ENCODE measurements around the gene ROGDI. TPM values are rescaled to one million over a fixed set of nuclear protein-coding genes. Genes with fewer than 3 reads are reported as not detected.

The ROGDI gene
- total RNA-seq, 1 donor from 2014 or later = 27.0 TPM

DNA sequence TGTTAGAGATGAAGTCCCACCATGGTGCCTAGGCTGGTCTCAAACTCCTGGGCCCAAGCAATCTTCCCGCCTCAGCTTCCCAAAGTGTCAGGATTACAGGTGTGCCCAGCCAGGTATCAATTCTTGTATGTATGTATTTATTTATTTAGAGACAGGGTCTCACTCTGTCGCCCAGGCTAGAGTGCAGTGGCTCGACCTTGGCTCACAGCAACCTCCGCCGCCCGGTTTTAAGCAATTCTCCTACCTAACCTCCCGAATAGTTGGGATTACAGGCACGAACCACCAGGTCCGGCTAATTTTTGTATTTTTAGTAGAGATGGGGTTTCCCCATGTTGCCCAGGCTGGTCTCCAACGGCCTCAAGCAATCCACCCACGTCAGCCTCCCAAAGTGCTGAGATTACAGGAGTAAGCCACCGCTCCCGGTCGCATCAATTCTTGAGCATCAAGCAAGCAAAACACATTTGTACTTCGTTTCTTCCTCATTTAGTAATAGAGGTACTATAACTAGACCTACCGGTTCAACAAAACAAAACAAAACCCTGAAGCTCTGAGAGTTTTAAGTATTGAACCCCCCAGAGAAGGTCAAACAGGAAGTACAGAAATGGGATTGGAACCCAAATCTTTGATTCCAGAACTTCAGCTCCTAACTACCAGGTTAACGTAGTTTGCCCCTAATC, 34.4 kb downstream of the ROGDI start:
- DNase-seq (ENCODE audit: low spot score) = no peak

DNA sequence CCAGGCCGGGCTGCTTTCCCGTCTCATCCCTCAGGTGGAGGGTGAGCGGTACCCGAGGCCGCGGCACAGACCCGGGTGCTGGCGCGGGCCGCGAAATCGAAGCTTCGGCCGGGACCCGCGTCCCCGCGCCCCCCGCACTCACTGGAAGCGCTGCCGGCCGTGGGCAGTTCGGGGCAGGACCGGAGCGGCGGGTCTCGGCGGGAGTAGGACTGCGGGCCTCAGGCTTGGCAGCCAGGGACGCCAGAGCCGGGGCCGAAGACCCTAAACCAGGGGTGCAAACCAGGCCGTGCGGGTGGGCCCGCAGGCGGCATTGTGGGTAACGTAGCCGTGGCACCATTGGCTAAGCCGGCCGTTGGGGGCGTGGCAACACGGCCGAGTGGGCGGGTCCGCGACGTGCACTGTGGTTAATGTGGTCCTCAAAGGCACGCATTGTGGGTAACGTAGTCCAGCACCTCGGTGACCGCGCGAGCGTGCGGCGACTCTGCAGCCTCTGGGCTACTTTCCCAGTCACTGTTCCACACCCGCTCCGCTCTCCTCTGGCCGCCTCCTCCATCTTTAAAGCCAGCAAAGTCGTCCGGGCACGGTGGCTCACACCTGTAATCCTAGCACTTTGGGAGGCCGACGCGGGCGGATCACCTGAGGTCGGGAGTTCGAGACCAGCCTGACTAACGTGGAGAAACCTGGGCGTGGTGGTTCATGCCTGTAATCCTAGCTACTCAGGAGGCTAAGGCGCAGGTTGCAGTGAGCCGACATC, 35.4 kb downstream of the ROGDI start, which contains the start of gene ZNF500:
Gene ZNF500, minus strand, starts transcription at position 288 of the 754 bp plus-strand sequence. CDS start 1,184 bp downstream, outside the sequence.
- peak; percentile 97 for DNase-seq (ENCODE audit: low spot score)

DNA sequence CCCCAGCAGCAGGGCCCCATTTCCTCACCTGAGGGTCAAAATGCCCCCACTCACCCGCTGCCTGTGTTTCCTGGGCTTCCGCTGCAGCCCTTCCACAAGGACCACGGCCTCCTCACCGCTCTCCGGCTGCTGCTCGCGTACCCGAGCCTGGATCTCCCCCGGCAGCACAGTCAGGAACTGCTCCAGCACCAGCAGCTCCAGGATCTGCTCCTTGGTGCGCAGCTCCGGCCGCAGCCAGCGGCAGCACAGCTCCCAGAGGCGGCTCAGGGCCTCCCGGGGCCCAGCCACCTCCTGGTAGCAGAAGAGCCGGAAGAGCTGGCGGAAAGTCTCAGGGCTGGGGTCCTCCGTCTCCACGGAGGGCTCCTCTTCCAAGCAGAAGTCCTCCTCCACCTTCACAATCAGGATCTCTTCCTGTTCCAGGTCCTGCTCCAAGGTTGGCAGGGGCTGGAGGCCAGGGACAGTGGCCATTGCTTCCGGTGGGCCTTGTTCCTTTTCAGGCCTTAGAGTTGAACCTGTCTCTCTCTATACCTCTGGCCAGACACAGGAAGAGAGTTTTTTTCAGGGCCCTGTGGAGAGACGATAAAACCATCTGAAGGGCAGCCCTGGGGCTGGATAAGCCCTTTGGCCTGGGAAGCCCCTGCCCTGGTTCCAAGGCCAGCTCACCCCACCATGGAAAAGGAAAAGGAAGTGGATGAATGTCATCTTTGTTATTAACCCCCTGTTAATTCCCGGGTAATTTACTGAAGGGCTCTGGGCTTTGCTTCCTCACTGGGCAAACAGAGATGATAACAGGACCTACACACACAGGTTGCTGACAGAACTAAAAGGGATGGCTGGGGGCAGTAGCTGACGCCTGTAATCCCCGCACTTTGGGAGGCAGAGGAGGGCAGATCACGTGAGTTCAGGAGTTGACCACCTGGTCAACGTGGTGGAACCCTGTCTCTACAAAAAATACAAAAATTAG, 36.6 kb downstream of the ROGDI start:
- no peak for DNase-seq (ENCODE audit: low spot score)

DNA sequence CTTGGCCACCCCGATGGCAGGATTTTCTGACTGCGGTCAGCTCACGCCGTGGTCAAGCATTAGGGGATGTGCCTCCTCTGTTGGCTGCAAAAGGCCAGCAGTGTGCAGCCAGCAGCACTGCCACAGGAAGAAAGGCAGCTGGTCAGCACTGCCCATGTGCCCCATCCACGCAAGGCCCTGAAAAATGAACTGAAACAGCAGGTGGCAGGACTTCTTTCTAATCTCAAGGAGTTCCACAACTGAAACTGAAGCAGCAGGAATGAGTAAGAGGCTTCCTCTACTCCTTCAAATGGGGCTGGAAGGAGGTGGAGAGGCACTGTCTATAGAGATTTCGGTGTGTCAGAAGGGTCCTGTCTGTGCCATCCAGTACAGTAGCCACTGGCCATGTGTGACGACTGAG, 38.6 kb downstream of the ROGDI start:
- no peak for DNase-seq (ENCODE audit: low spot score)

DNA sequence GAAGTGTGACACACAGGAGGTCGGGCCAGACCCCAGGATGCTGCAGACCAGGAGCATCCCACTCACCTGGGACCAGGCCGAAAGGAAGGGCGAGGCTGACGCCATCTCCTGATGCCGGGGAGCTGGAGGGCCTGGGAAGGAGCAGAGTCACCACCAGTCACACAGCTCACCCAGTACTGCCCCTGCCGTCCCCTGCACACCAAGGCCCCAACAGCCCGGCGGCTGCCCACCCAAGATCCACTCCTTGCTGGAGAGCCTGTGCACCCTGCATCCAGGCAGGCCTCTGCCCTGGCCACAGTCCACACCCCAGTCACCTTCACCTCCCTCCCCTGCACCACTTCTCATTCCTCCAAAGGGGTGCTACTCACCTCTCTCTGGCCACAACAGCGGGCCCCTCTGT, 40.2 kb downstream of the ROGDI start:
- DNase-seq (ENCODE audit: low spot score) = no peak

DNA sequence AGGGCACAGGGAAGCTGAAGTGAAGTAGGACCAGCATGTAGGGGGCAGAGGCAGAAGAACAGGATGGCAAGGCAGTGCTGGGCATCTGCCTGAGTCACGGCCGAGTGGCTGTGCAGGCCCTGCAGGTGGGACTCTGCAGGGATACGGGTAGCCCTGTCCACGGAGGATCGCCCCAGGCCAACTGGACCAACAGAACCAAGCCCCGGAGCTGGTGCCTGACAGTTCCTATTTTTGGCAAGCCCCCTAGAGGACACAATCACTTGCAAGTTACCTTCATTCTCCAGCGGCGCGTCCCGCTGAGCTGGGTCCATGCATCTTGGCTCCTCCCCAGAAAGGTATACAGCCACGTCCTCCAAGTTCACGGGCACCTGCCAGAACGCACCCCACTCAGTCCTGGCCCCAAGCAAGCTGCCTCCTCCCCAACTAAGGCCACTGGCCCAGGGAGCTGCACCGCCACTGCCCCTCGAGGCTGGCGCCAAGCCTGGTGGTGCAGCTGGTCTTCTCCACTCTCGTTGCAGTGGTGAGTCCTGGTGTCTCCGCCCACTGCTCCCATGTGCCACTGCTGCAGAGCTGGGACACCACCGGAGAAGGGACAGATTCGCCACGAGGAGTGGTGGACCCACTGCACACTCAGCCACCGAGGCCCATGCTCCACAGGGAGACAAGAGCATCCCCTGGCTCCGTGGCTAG, 42.1 kb downstream of the ROGDI start:
- DNase-seq (ENCODE audit: low spot score) = no peak

DNA sequence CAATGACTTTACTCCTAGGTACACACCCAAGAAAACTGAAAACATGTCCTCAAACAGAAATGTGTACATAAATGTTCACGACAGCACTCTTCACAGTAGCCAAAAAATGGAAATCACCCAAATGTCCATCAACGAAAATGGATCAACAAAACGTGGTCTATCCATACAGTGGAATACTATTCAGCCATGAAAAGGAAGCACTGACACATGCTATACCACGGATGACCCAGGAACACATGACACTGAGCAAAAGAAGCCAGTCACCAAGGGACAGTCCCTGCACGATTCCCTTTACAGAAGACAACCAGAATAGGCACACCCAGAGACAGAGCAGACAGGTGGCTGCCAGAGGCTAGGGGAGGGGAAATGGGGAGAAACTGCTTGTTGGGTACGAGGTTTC, 46.7 kb downstream of the ROGDI start:
- DNase-seq (ENCODE audit: low spot score) = no peak

DNA sequence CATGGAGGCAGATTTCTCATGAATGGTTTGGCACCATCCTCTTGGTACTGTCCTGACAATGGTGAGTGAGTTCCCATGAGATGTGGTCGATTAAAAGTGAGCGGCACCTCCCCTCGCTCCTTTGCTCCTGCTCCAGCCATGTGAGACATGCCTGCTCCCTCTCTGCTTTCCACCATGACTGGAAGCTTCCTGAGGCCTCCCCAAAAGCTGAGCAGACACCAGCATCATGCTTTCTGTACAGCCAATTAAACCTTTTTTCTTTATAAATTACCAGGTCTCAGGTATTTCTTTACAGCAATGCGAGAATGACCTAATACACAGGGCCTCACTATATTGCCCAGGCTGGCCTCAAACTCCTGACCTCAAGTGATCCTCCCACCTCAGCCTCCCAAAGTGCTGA, 47.6 kb downstream of the ROGDI start:
- DNase-seq (ENCODE audit: low spot score) = no peak

DNA sequence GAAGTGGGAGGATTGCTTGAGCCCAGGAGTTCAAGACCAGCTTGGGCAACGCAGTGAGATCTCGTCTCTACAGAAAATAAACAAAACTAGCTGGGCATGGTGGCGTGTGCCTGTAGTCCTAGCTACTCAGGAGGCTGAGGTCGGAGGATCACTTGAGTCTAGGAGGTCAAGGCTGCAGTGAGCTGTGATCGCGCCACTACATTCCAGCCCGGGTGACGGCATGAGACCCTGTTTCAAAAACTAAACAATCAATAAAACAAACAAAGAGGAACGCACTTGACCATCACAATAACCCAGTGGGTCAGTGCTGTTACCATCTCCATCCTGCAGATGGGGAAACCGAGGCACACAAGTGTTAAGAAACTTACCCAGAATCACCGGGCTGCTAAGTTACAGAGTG, 49.2 kb downstream of the ROGDI start:
- DNase-seq (ENCODE audit: low spot score) = no peak

DNA sequence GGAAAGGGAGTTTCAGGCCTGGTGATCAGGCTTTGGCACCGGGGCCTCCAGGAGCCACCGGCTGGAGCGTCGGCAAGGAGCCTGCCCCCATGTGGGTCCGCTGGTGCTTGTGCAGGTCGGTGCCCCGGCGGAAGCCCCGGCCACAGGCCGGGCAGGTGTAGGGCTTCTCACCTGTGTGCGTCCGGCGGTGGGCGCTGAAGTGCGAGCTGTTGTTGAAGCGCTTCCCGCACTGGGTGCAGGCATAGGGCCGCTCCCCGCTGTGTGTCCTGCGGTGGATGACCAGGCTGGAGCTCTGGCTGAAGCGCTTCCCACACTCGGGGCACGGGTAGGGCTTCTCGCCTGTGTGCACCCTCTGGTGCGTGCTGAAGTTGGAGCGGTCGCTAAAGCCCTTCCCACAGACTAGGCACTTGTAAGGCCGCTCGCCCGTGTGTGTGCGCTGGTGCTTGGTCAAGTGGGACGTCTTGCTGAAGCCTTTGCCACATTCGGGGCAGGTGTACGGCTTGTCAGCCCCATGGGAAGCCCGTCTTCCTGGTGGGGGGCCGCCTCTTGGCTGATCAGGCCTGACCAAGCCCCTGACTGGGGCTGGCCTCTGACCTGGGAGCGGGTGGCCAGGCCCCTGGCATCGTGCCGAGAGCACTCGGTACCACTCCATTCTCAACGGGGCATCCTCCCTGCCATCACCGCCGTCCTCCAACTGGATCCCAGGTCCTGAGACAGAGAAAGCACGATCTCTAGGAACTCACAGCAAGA, 49.9 kb downstream of the ROGDI start:
- no peak for DNase-seq (ENCODE audit: low spot score)

DNA sequence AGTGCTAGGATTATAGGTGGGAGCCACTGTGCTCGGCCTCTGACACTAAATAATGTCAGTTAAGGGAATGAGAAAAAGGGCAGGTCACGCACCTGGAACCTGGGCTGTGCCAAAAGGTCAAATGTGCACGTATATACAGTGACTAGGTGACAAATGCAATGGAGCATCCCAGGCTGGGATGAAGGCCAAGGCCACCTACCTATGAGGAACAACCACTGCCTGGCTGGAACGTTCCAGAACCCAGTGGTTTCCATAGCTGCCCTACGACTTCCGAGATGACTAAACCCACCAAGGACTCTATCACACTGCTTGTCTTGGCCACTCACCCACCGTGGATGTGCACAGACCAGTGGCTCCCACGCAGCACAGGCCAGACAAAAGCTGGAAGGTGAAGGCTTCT, 51.5 kb downstream of the ROGDI start:
- DNase-seq (ENCODE audit: low spot score) = no peak

DNA sequence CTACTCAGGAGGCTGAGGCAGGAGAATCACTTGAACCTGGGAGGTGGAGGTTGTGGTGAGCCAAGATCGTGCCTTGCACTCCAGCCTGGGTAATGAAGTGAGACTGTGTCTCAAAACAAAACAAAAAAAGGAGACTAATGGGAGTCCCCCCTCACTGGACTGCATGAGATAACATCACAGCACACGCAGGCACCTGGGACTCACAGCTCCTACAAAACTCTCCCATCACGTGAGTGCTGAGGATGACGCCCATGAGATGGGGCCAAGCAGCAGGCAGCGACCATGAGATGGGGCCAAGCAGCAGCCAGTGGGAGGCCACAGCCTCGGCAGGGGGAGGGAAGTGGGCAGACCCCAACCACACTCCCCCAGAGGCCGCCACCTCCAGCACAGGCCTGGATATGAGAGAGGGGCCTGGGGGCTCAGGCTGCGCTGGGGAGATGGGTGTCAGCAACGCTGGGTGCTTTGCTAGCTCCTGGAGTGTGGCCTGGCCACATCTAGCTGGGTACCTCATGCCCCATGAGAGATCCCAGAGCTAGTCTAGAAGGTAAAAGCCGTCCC, 52.7 kb downstream of the ROGDI start:
- DNase-seq (ENCODE audit: low spot score) = no peak

DNA sequence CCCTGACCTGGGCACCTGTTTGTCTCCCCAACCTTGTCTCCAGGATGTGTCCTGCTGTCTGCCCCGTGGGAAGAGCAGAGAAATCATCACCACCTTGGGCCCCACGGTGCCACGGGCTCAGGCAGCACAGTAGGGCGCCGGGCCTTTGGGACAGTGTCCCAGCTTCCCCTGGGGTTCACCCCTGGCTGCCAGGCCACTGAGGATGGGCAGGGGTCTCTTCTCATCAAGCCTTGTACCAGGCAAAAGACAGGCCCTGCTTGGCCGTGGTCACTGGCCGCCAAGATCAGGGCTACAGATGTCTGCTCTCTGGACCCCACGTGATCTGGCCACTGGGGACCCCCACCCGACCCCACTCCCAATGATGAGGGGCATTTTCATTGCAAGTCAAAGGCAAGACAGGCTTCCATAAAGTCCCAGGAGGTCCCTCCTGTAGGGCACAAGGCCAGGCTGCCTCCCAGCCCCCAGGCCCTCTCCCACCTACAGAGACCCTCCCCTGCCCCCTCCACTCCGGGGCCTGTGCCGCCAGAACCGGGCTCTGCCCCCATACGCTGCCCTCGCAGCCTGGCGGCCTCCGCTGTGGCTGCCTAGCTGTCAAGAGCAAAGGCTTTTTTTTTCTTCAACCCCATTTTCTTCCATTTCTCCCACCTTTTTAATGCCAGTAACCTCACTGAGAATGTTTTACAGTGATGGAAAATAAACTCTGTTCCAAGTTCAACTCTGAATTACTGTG, 53.6 kb downstream of the ROGDI start:
- DNase-seq (ENCODE audit: low spot score) = no peak

DNA sequence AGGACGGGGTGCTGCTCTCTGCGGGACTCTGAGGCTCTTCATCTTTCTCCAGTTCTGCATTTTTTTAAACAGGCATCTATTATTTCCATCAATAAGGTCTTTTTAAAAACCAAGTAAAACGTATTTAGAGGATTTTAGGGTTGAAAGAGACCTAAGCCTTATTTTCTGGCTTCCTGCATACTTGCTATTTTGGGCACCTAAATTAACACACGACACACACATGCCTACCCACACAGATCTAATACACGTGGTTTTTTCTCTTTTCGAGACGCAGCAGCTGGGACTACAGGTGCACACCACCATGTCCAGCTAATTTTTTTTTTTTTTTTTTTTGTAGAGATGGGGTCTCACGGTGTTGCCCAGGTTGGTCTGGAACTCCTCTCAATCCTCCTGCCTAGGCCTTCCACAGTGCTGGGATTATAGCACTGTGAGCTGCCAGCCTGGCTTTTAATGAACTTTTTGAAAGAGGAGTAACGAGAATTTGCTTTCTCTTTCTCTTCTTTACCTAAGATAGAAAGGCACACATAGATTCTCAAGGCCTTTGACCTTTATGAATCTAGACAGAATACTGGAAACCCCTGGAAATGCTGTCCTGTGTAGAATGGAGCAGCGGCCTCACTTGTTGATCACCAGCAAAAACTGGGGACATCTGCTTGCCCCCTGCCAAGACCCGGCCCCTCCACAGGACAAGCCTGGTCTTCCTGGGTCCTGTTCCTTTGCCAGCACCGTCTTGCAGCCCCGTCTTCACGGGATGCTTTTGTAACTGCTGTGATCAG, 54.3 kb downstream of the ROGDI start:
- DNase-seq (ENCODE audit: low spot score) = no peak

DNA sequence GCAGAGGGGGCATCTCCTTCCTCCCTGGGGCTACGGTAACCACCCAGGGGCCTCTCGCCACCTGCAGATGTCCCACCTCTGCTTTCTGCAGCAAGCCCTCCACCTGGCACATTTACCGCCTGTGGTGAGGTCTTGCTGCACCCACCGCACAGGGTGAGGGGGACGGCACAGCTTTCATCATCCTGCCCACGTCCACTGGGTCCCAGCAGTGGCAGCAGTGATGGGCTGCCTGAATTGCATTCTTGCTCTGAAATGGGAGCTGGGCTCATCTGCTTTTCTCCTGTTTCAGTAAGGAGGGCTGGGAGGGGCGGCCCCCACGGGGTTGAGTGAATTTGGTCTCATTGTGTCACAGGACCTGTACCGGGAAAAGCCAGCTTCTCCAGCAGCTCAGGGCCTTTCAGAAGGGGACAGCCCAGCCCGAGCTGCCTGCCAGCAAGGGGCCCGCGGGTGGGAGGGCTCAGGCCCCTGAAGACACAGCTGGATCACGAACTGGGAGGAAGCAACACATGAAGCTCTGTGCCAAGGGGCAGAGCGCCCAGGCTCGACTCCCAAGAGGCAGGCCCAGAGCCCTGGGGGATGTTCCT, 55.4 kb downstream of the ROGDI start:
- peak; percentile 73 for DNase-seq (ENCODE audit: low spot score)

Measured in umbilical cord (tissue), 2 donors.